HG02973 (cell line): ENCODE data around the gene PNPLA4.

Experiments
- ATAC-seq: cut with Tn5 transposase; IDR thresholded peaks from one replicate; pipeline ENCODE4 v1.9.1; 2021; ENCODE audit warnings: moderate library complexity; ENCODE audit not compliant: unreplicated experiment

Gene PNPLA4

DNA sequence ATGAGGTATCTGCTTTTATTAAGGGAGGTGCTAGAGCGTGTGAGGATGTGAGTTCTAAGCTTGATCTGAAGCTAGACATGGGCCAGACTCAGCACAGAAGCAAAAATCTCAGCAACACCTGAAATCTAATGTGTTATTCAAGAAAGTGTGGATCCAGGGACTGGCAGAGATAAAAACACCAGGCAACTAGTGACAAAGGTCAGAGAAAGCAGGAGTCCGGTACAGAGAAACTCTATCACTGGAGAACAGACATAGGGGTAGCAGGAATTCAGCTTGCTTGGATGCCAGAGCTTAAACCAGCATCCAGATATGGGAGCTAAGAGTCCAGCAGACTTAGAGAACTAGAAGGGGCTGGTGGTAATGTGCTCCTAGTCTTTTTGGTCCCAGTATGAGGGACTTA, 50.3 kb downstream of the PNPLA4 start:
- ATAC-seq: no peak

DNA sequence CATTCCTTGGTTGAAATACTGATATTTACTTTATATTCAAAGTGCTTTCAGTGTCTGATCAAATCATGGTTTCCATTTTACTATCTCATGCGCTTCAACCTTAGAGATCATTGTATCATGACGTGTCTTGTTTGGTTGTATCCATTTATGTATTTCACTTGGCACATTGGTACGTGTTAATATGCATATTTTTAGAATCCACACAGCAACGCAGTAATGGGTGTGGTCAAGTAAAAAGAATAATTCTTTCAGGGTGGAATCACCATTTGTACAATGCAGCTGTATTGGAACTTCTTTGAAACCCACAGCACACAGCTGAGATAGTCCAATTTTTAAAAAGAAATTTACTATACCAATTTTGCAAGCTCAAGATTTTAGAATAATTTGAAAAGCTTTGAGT, 55.2 kb downstream of the PNPLA4 start:
- ATAC-seq: no peak

DNA sequence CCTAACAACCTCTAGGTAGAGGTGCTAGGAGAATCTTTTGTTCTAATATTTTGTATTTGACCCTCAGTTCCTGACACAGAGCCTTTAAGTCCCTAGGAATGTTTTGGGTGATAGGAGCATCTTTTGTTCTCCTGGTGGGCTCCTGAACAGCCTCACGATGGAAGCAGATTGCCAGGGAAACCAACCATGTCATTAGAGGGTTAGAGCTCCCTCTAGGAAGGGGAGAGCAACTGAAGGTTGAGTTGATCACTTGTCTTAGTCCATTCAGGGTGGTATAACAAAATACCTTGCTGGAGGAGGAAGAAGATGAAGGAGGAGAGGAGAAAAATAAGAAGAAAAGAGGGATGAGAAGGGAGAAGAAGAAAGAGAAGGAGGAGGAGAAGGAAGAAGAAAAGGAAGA, 75.0 kb downstream of the PNPLA4 start:
- no peak for ATAC-seq
